Ammon's horn (tissue), 1 donor: ENCODE results near the gene UNC5CL.
"Not testable (repeated sequence)": the region's sequence is repeated elsewhere in the genome, so short reads cannot be mapped to it uniquely, and the experiment has no call there.

Experiments used
- DNase-seq: peaks from one replicate; pipeline ENCODE4 v3.0.0-alpha.2; 2016; ENCODE audit warnings: low spot score

Gene UNC5CL

DNA sequence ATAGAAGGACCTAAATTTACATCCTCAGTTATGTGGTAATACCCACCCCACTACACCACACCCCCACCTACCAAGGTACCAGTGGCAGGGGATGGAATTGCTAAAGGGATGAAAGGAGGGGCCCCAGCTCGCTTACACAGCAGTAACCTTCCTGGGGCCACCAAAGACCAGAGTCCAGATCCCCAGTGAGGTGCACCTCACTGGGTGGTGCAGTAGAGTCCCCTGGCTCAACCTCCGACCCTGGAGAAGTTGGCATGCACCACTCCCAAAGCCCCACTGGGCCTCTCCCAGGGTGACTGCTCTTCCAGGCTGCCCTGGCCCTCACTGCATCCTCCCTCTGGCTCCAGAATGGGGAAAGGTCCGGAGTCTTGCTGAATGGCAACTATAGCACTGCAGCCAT lies 816 bp downstream of the UNC5CL start:
- DNase-seq = no peak

DNA sequence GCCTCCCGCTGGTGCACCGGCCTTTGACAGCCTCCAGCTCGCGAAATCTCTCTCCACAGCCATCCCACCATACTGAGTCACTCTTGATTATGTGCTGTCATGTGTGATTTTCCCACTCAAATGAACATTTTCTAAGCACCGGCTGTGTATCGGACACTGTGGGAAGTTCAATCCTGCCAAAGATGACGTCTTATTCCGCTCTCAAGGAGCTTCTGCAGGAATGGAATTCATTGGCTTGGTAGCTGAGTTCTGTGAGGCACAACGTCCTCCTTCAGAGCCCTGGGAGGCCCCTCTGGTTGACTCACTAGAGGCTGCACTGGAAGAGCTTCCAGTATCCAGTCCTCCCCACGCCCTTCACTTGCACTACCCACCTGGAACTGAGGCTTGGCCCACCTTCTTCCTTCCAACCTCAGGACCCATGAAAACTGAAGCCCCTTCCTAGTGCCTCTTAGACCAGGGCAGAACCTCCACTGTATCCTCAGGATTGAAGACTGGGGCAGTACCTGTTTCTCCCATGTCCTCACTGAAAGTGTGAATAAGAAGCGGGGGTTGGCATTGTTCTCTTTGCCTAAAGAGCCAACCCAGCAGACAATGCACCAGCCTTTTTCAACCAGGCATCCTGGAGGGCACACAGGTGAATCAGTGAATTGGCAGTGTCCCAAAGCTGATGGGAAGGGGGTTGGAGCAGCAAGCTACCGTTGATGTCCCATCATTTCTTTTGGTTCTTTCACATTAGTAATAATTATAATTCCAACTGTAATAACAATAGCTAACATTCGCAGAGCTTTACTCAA lies 1.7 kb downstream of the UNC5CL start:
- no peak for DNase-seq

DNA sequence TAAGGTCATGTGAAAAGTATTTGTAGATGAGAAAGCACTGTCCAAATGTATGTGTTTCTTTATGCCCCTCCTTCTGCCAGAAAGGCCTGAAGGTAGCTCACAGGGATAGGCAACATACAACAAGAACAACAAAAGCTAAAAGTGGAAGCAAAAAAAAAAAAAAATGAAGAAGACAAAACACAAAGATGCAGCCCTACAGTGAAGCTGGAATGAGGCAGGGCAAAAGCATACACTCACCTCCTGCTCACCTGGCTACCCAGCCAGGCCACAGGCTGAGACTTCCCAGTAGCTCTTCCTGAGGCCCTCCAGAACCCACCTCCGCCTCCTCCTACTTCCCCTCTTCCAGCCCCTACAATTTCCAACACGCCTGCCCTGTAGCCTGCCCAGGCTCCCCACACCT lies 2.4 kb downstream of the UNC5CL start:
- DNase-seq = no peak

DNA sequence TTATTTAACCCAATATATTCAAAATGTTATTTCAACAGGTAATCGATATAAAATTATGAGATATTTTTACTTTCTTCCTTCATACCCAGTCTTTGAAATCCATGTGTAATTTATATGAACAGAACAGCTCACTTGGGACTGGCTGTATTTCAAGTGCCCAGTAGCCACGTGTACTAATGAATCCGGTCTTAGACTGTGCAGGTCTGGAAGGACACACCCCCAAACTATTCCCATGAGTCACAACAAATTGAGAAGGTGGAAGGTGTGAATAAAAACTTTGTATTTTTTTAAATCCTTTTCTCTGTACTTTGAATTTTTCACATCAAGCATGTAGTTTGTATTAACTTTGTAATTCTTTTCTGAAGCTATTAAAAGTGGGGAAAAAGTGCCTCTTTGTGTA lies 2.8 kb downstream of the UNC5CL start:
- DNase-seq = no peak

DNA sequence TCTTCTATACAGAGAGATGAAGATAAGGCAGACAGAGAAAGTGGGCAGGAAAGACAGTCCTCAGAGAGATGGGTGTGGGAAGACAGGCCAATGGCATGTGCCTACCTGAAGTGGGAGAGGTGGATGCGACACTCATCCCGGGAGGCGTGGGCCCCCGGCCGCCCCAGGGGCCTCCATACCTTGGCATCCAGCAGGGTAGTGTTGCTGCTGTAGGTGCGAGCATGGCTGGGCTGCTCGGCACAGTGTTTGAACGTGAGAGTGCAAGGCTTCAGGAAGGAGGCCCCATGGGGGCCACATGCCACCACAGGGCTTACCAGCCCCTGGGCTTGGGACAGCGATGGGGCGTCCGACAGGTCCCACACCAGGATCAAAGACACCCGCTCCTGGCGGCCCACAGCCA lies 5.2 kb downstream of the UNC5CL start:
- no peak for DNase-seq

DNA sequence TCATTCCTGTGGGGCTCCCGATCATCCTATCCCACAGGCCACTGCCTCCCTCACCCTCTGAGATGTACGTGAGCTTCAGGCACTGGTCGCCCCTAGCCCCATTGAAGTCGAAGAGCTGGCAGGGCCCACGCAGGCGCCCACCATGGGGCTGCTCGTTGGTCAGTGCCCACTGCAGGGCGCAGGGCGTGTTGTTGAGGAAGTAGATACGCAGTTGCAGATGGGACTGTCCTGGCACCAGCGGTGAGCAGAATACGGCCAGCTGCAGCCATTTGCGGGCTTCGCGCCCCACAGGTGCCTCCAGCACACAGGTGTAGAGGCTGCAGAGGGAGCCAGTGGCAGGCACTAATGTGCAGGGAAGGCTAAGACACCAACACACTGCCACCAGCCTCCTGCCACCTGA lies 6.2 kb downstream of the UNC5CL start:
- DNase-seq = no peak

DNA sequence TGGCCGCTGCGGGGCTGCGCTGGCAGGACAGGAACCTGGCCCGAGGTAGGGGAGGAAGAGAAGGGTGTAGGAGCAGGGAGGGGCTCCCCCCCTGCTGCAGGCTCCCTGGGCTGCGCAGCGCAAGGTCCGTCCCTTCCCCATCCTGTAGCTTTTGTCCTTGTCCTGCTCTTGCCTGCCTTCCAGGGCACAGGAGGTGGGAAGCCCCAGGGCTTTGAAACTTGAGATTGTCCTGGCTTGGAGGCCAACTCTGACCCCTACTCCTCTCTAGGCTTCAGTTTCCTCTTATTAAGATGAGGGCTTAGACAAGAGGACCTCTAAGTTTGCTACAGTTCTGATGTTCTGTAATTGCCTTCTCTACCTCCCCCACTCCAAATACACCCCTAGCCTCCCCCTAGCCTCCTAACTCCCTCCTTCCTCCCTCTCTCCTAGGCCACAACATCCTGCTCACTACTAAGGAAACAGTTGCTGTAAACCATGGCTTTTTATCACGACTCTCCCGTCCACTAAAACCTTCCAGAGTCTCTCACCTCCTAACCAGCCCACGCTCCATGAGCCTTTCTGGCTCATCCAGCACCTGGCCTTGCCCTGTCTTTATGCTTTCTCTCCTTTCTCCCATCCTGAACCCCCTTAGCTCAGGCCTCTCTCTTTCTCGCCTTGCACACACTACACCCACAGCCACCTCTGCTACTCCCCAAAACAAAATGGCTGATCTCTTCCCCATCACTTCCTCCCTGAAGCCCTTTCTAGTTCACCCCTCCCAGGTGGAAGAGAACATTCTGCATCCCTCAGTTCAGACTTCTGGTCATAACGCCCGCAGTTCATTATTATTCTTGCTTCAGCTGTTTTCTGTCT lies 10.2 kb downstream of the UNC5CL start:
- DNase-seq = no peak

DNA sequence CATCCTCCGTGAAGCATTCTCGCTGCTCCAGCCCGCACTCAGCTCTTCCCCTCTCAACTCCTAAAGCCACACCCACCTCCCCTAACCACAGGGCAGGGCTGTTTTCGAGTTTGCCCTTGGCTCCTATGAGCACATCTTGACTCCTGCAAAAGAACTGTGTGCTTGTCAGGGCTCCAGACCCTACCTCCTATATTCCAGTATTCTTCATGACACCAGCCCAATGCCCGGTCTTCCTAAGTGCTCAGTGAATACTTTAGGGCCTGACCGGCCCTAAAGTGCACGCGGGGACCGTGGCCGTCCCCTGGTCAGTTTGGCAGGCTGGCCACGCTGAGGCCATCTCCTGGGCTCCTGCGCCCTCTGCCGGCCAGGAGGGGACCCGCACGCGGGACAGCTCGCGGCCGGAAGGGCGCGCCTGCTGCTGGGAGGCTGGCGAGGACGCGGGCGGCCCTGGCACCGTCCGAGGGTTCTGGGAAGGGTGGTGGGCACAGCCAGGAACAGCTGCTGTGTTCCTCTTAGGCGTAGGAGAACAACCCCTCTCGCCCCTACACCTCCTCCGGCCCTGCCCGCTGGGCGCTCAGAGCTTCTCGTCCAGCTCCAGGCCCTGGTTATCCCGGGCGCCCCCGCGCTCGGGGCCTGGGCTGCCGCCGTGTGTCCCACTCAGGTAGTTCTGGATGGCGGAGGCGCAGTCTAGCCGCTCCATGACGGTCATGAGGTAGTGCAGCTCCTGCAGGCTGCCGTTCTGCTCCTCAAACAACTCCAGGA lies 11.0 kb downstream of the UNC5CL start:
- DNase-seq = peak; percentile 78

DNA sequence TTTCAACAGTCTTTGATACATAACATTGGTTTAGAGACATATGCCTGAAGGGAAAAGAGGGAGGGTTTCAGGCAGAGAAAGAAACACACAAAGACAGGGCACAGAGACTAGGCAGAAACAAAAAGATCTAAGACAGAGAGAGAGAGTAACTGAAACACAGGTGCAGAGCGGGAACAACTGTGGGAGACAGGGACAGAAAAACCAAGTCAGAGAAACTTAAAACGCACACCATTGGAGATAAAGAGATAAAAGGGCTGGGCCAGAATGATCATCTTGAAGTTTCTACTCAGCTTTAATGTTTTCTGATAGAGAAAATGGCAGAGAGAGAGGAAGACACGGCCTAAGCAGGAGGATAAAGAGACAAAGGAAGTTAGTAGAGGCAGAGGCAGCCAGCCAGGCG lies 11.8 kb downstream of the UNC5CL start:
- DNase-seq = no peak

DNA sequence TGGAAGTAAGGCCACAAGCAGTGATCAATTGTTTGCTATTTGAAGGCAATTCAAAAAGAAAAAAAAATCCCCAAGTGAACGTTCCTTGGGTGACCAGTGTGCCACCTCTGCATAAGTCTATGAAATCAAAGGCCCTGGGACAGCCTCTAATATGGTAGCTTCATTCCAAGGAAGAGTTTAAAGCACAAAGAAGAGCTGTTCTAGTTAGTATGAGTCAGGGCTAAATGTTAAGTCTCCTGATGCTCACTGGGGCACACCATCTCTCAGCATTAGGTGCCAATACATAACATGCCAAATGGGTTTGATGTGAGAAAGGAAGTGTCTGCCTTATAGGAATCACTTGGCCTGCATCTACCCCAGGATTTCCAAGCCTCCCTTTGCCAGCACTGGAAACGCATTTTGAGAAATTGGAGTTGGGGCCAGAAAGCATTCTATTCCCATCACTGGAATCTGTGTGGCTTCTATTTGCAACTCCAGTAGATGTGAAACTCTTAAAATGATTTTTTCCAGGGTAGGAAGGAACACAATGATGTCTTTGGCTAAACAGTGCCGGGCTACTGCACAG lies 13.0 kb downstream of the UNC5CL start:
- DNase-seq = no peak

DNA sequence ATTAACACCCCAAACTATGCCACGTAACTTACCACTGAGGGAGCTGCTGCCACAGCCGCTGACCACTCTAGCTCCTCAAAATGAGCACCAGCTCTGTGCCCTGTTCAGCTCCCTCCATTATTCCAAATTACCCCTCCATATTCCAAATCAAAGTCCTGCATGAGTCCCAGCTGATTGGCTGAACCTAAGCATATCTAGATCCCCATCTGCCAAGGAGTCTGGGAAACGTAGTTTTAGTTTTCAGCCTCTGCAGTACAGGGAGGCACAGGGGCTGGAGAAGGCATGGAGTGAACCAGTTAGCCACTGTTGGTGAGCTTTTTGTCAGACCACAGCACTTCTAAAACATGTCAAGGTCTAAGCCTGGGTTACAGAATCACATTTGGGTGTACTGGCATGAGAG lies 15.9 kb downstream of the UNC5CL start:
- no peak for DNase-seq

DNA sequence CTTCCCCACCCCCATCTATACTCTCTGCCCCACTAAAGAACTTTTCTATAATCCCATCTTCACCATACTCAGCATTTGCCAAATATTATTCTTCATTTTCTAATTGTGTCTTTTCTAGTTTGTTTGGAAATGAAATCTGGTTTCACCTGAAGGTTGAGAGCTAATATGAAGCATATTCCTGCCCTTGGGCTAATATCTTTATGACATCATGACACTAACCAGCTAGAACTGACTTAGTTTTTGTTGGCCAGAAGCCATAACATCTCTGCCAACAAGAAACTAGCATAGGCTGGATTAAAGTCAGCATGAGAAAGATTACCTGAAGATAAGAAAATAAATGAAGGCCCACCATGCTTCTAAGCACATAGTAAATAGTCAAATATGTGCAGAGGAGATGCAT lies 16.7 kb downstream of the UNC5CL start:
- DNase-seq = no peak

DNA sequence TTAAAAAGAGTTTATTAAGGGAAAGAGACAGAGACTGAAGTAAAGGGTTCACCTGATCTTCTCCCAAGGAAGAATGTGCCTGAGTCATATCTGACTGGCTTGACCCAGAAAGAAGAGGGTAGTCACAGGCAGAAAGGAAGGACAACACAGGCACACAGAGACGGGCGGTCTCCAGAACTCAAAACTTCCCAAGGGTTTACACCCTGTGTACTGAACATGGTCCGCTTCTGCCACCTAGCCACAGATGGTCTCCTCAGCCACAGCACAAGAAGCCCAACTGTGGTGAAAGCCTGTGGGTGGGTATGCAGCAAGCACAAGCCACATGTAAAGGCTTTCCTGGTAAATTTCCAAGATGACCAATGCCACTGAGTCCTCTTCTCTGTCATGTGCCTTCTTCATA lies 17.2 kb downstream of the UNC5CL start:
- DNase-seq = peak; percentile 71

DNA sequence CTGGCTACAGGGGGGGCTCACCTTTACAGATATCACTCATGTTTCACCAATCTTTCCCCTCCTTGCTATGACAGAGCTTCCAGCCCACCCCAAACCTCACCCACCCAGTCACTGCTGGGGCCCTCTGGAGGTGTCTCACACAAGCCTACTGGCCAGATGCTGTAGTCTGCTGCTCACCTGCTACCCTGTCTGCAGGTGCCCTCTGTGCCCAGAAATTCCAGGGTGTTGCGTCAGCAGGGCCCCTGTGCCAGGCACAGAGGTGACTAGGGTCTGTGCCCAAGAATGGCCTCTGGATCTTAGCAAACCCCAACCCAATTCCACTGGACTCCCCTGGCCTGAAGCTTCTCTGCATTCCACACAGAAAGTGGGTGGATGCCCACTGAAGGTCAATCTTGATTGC lies 21.4 kb downstream of the UNC5CL start:
- DNase-seq = no peak

DNA sequence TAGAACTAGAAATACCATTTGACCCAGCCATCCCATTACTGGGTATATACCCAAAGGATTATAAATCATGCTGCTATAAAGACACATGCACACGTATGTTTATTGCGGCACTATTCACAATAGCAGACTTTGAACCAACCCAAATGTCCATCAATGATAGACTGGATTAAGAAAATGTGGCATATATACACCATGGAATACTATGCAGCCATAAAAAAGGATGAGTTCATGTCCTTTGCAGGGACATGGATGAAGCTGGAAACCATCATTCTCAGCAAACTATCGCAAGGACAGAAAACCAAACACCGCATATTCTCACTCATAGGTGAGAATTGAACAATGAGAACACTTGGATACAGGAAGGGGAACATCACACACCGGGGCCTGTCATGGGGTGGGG lies 23.2 kb downstream of the UNC5CL start:
- not testable (repeated sequence) for DNase-seq

DNA sequence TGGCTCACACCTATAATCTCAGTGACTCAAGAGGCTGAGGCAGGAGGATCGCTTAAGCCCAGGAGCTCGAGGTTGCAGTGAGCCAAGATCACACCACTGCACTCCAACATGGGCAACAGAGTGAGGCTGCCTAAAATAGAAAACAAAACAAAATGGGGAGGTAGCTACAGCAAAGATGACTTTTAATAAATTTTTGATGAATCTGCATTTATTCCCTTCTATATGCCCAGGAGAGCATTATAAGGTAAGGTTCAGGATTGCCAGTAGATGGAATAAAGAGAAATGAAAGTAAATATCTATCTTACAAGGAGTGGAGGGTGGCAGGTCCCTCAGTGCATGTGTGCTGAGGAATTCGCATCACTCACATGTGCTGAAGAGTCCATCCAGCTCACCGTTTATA lies 24.2 kb downstream of the UNC5CL start:
- no peak for DNase-seq

DNA sequence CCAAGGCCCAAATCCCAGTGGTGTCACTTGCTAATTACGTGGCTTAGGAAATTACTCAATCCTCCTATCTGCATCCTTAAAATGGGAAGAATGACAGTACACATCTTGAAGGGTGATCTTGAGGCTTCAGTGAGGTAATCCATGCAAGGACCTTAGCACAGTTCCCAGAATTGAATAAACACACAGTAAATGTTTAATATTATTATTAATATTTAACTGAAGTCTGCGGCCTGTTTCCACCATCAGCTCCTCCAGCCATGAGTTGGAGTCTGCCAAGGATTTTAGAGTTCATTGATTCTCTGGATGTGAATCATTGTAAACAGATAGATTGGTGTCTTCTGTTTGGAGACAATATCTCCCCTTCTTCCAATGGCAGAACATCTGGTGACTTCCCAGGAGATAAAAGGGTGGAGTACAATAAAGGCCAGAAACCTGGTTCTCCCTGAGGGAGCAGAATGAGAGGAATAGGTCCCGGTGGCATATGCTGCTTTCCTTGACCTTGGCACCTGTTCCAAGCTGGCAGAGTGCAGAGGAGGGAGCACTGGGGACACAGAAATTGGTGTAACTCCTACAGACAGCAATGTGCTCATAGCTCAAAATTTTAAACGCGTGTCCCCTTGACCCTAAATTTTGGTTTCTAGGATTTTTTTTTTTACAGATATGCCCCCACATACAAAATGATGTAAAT lies 25.4 kb downstream of the UNC5CL start:
- no peak for DNase-seq

DNA sequence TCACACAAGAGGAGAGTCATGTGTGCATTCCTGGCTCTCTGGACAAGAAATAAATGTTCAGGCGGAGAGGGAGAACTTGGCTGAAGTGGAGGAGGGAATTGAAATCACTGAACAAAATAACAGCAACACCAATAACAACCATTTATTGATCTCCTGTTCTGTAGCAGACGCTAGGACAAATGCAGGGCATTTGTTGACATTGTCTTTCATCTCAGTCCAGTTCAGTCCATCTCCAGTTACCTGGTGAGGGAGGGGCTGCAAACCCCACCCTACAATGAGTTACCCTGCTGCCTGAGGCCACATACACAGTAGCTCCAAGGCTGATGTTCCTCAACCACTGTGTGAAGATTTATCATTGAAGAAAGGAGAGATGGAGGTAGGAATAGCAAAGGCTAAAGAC lies 27.3 kb downstream of the UNC5CL start:
- no peak for DNase-seq

DNA sequence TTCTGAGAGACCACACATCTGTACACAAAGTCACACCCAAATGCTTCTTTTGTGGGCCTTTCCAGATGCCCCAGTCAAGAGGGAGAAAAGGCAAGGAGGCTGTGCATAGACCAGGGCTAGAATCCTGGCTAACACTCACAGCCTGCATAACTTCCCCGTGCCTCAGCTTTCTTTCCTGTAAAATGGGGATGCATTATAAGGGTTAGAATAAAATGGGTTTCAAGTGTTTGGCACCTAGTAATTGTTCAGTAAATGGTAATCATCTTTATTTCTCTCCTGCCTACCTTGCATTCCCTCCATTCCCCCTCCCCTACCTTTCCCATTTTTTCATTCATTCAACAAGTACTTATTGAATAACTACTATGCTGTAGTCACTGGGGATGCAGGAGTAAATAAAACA lies 29.4 kb downstream of the UNC5CL start:
- no peak for DNase-seq

DNA sequence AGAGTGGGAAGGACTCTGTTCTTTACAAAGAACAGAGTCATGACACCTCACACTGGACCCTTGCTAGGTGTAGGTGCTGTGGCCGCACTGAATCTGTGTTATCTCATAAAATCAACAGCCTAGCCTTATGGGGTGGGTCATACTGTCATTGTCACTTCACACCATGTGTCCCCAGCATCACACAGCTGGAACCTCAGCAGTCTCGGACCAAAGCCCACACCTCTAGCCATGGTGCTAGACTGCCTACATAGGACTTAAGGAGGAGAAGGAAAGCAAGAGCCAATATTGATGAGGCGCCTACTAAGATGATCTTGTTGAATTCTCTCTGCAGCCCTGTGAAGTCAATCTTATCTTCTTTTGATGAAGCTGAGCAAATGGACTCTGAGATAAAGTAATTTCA lies 31.0 kb downstream of the UNC5CL start:
- no peak for DNase-seq

DNA sequence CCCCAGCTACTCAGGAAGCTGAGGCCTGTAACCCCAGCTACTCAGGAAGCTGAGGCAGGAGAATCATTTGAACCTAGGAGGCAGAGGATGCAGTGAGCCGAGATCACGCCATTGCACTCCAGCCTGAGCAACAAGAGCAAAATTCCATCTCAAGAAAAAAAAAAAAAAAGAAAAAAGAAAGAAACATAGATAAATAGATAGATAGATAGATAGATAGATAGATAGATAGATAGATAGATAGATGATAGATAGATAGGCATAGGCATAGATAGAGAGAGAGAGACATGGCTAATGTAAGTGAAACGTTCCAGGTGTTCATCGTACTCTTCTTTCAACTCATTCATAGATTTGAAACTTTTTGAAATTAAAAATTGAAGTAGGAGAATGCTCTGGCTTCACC lies 32.0 kb downstream of the UNC5CL start:
- not testable (repeated sequence) for DNase-seq

DNA sequence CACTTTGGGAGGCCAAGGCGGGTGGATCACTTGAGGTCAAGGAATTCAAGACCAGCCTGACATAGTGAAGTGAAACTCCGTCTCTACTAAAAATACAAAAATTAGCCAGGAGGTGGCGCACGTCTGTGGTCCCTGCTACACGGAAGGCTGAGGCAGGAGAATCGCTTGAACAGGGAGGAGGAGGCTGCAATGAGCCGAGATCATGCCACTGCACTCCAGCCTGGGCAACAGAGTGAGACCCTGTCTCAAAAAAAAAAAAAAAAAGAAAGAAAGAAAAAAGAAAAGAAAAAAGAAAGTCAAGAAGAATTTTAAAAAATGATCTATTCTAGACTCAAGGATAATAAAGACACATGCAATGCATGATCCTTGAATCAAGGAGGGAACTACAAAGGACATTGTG lies 32.8 kb downstream of the UNC5CL start:
- DNase-seq = peak; percentile 22
